ENCODE data around the gene LYPD6.

DNA sequence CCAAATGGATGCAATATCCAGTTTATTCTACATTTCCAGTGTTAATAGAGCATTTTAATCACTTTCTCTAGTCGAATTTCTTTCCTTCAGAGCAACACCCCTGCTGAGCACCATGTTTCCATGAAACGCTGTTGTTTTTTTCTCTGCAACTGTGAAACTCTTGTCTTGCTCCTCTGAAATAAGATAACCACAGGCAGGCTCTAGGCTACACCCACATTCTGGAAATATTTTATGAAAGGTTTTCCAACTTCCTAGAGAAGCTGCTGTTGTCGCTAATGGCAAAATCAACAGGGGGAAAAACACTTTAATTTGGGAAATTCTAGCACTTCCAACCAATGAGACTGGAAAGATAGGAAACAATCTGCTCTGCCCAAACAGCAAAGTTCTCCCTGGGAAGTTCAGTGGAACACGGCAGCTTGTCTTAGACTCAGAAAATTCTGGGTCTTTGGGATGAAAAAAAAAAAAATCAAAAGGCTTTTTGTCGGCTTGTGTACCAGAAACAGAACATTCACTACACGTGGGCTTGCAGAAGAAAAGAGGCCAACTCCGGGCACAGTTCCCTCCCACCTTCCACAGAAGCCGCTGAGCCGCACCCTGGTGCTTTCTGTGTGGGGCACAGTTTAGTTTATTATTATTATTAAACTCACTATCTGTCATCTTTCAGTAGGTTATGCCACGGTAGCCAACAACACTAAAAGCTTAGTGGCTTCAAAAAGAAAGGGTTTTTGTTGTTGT is 158.5 kb downstream of the LYPD6 start:
- TF ChIP-seq, protein P1, sequence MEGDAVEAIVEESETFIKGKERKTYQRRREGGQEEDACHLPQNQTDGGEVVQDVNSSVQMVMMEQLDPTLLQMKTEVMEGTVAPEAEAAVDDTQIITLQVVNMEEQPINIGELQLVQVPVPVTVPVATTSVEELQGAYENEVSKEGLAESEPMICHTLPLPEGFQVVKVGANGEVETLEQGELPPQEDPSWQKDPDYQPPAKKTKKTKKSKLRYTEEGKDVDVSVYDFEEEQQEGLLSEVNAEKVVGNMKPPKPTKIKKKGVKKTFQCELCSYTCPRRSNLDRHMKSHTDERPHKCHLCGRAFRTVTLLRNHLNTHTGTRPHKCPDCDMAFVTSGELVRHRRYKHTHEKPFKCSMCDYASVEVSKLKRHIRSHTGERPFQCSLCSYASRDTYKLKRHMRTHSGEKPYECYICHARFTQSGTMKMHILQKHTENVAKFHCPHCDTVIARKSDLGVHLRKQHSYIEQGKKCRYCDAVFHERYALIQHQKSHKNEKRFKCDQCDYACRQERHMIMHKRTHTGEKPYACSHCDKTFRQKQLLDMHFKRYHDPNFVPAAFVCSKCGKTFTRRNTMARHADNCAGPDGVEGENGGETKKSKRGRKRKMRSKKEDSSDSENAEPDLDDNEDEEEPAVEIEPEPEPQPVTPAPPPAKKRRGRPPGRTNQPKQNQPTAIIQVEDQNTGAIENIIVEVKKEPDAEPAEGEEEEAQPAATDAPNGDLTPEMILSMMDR (IDR thresholded peaks at IDR 0.05 in 4 of 5, conservative IDR thresholded peaks at IDR 0.05 in 1 of 5): no peak
- TF ChIP-seq POLR2A (IDR thresholded peaks at IDR 0.05): no peak
